GM19240 (cell line): ENCODE results near the gene PPP2R5E.
"Not testable (repeated sequence)": the region's sequence is repeated elsewhere in the genome, so short reads cannot be mapped to it uniquely, and the experiment has no call there.

Source experiments
- DNase-seq: peaks from one replicate; pipeline ENCODE4 v3.0.0; 2011; ENCODE audit warnings: low spot score; ENCODE audit not compliant: insufficient read length

The PPP2R5E gene

GRCh38 chr14:63543000-63543825 is at the start of gene PPP2R5E:
PPP2R5E (minus strand) TSS chr14:63543377; CDS start chr14:63539685, 3,692 bp downstream.
- DNase-seq: peak; percentile 85

GRCh38 chr14:63583046-63583445 is 39.9 kb upstream of the PPP2R5E start:
- DNase-seq: not testable (repeated sequence)

- DNase-seq: no peak
Measured at GRCh38 chr14:63581491-63581890, 38.3 kb upstream of the PPP2R5E start.

GRCh38 chr14:63578300-63578699 is 35.1 kb upstream of the PPP2R5E start:
- DNase-seq: no peak

- no peak for DNase-seq
Measured at GRCh38 chr14:63573581-63573980, 30.4 kb upstream of the PPP2R5E start.

GRCh38 chr14:63565448-63565847 is 22.3 kb upstream of the PPP2R5E start:
- DNase-seq: no peak

- DNase-seq: no peak
Measured at GRCh38 chr14:63564318-63564717, 21.1 kb upstream of the PPP2R5E start.

GRCh38 chr14:63563370-63564026 is 20.3 kb upstream of the PPP2R5E start:
- DNase-seq: no peak

- DNase-seq: no peak
Measured at GRCh38 chr14:63562405-63562804, 19.2 kb upstream of the PPP2R5E start.

- DNase-seq: no peak
Measured at GRCh38 chr14:63555572-63555971, 12.4 kb upstream of the PPP2R5E start.

GRCh38 chr14:63551332-63551731 is 8.2 kb upstream of the PPP2R5E start:
- no peak for DNase-seq

- no peak for DNase-seq
Measured at GRCh38 chr14:63547798-63548335, 4.7 kb upstream of the PPP2R5E start.

- no peak for DNase-seq
Measured at GRCh38 chr14:63545431-63545830, 2.3 kb upstream of the PPP2R5E start.

GRCh38 chr14:63544591-63545299 is 1.6 kb upstream of the PPP2R5E start:
- DNase-seq: no peak

GRCh38 chr14:63543826-63544406 is 739 bp upstream of the PPP2R5E start:
- no peak for DNase-seq

GRCh38 chr14:63542231-63542999 is 762 bp downstream of the PPP2R5E start:
- DNase-seq: no peak

GRCh38 chr14:63535918-63536317 is 7.3 kb downstream of the PPP2R5E start:
- no peak for DNase-seq

- DNase-seq: no peak
Measured at GRCh38 chr14:63533474-63533873, 9.7 kb downstream of the PPP2R5E start.

- no peak for DNase-seq
Measured at GRCh38 chr14:63524537-63525155, 18.5 kb downstream of the PPP2R5E start.

GRCh38 chr14:63523735-63524426 is 19.3 kb downstream of the PPP2R5E start:
- no peak for DNase-seq
